HG02759 (cell line): ENCODE results near the gene FBXL13.
"Not testable (repeated sequence)": the region's sequence is repeated elsewhere in the genome, so short reads cannot be mapped to it uniquely, and the experiment has no call there.

Experiments used
- ATAC-seq: cut with Tn5 transposase; IDR thresholded peaks from one replicate; pipeline ENCODE4 v1.9.1; 2021; ENCODE audit warnings: mild to moderate bottlenecking, moderate library complexity; ENCODE audit not compliant: unreplicated experiment

FBXL13 gene

GRCh38 chr7:103080923-103081322 is 6.3 kb upstream of the FBXL13 start:
- ATAC-seq, result no peak

- no peak for ATAC-seq
These were observed 5.2 kb upstream of the FBXL13 start for GRCh38 chr7:103079836-103080235.

GRCh38 chr7:103078226-103078625 is 3.6 kb upstream of the FBXL13 start:
- ATAC-seq, result not testable (repeated sequence)

- no peak for ATAC-seq
These were observed 2.7 kb upstream of the FBXL13 start for GRCh38 chr7:103077318-103077717.

GRCh38 chr7:103076764-103077163 is 2.2 kb upstream of the FBXL13 start:
- ATAC-seq, result no peak

- ATAC-seq, result peak; percentile 48
These were observed 832 bp upstream of the FBXL13 start for GRCh38 chr7:103075337-103075918.

- no peak for ATAC-seq
These were observed 542 bp downstream of the FBXL13 start for GRCh38 chr7:103073989-103074518.

GRCh38 chr7:103071000-103071399 is 3.6 kb downstream of the FBXL13 start:
- no peak for ATAC-seq

GRCh38 chr7:103068414-103069403 is 5.9 kb downstream of the FBXL13 start:
- ATAC-seq, result no peak

- peak; percentile 62 for ATAC-seq
These were observed 8.9 kb downstream of the FBXL13 start for GRCh38 chr7:103065667-103066066.

GRCh38 chr7:103063895-103064294 is 10.7 kb downstream of the FBXL13 start:
- no peak for ATAC-seq

GRCh38 chr7:103059471-103059870 is 15.1 kb downstream of the FBXL13 start:
- ATAC-seq, result no peak

- no peak for ATAC-seq
These were observed 16.5 kb downstream of the FBXL13 start for GRCh38 chr7:103058122-103058521.

GRCh38 chr7:103056006-103056405 is 18.6 kb downstream of the FBXL13 start:
- not testable (repeated sequence) for ATAC-seq

- ATAC-seq, result no peak
These were observed 23.1 kb downstream of the FBXL13 start for GRCh38 chr7:103051519-103051918.

GRCh38 chr7:103048833-103049232 is 25.8 kb downstream of the FBXL13 start:
- ATAC-seq, result no peak

- ATAC-seq, result not testable (repeated sequence)
These were observed 32.8 kb downstream of the FBXL13 start for GRCh38 chr7:103041815-103042214.

- not testable (repeated sequence) for ATAC-seq
These were observed 36.5 kb downstream of the FBXL13 start for GRCh38 chr7:103037823-103038739.

GRCh38 chr7:103037476-103037822 is 37.1 kb downstream of the FBXL13 start:
- ATAC-seq, result no peak

- not testable (repeated sequence) for ATAC-seq
These were observed 40.3 kb downstream of the FBXL13 start for GRCh38 chr7:103034318-103034717.

GRCh38 chr7:103031781-103032180 is 42.8 kb downstream of the FBXL13 start:
- no peak for ATAC-seq
